ENCODE measurements around the gene UBE2N. TPM values are rescaled to one million over a fixed set of nuclear protein-coding genes. Genes with fewer than 3 reads are reported as not detected.

The UBE2N gene
- total and polyA plus RNA-seq, 2 of the 8 experiments (the other 6 are each of a cell fraction or from before 2014, with no cell fraction given), result 108 to 225 TPM

DNA sequence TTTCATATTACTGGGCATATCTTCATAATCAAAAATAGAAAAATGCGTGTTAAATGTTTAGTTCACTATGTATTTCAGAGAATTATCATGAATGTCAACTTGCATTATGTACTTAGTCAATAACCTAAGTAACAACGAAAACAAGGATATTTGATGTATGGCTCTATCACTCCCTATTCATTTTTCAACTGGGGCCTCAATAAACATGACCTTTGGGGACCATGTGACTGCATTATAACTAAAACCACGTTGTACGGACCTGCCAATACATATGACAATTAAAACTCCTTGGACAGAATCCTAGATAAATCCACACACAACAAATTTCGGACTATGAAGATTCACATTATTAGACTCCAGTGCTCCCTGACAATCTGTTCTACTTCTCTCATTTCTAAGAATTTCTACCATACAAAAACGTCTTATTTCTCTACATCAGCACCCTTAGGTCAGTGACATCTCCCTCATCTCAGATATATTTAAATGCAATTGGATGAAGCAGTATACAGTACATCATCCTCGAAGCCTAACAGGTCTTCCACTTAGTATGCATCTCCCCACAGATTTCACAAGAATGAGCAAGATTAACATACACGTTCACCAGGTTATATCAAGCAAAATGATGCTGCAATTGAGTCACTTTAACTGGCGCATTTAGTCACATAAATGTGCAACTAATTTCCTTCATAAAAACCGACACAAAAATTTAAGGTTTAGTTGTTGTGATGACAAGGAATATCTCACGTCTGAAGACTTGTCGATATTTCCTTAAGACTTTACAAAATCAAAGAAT, 1.5 kb downstream of the UBE2N start:
- no peak overlapping the region for H3K18ac ChIP-seq (ENCODE audit: extremely low read depth, low read length)
- no peak overlapping the region for H3K23ac ChIP-seq (ENCODE audit: insufficient read length)
- H4K91ac ChIP-seq (replicated peaks; ENCODE audit: insufficient read length, low read length), result no peak overlapping the region
- H2BK15ac ChIP-seq (ENCODE audit: low read length), result no peak overlapping the region
- H3K23me2 ChIP-seq (ENCODE audit: low read depth, low read length), result peaks cover 11% of the 10 kb centered on the region; the same call in 1 of the 2 replicates
- H3K4me1 ChIP-seq (replicated peaks in 1 of 4; ENCODE audit: control insufficient read depth in 3 of 4, insufficient read depth in 4 of 4, low read length in 3 of 4), result peaks cover 0 to 15% (median 6%) of the 10 kb centered on the region in 4 experiments
- FAIRE-seq (no peak), DNase-seq (ENCODE audit: low read depth in 1 of 2, low spot score in 2 of 2) (no peak)
- H4K8ac ChIP-seq (ENCODE audit: extremely low read depth, insufficient read depth, low read length), result no peak overlapping the region
- no peaks in the 10 kb centered on the region for H3K9me3 ChIP-seq (ENCODE audit: insufficient read depth in 2 of 2, low read depth in 1 of 2, low read length in 1 of 2)
- H3K14ac ChIP-seq (ENCODE audit: insufficient read length), result no peak overlapping the region
- no peak overlapping the region for H4K5ac ChIP-seq (ENCODE audit: insufficient read length, low read depth, low read length)
- H3K79me2 ChIP-seq (ENCODE audit: control insufficient read depth in 1 of 2, insufficient read depth in 2 of 2, low read length in 2 of 2), result peaks cover 50 to 74% of the 10 kb centered on the region in 2 experiments
- no peaks in the 10 kb centered on the region for H3K79me1 ChIP-seq (ENCODE audit: low read depth, low read length)
- WGBS, 2 experiments (ENCODE audit: extremely low coverage in 1 of 2, insufficient coverage in 1 of 2, insufficient read length in 1 of 2, insufficient replicate concordance in 2 of 2, low coverage in 1 of 2, low lambda C conversion rate in 2 of 2, missing lambda C conversion rate in 1 of 2), result 46% methylated on average over 12 of the region's 12 CpGs; no CpG with 5 or more reads in 1 of the 2 experiments
- no peak overlapping the region for H2AK5ac ChIP-seq (ENCODE audit: low read depth, low read length)
- no peak overlapping the region for H3K27ac ChIP-seq (ENCODE audit: low read depth, low read length)
- no peak overlapping the region for H3K4ac ChIP-seq (replicated peaks; ENCODE audit: insufficient read length, low read depth, low read length)
- H2BK120ac ChIP-seq (replicated peaks; ENCODE audit: low read depth, low read length), result no peak overlapping the region
- H2BK12ac ChIP-seq (ENCODE audit: low read depth, low read length), result no peak overlapping the region
- peak overlapping the region; percentile 64 to 96 (median 86); a peak in 6 of 7 replicates for H3K9ac ChIP-seq (replicated peaks in 1 of 4; ENCODE audit: extremely low read depth in 1 of 4, low read depth in 3 of 4, low read length in 3 of 4)
- peak overlapping the region; percentile 83 to 96 (median 89) for H3K4me3 ChIP-seq (ENCODE audit: extremely low read depth in 1 of 4, insufficient read depth in 2 of 4, low read depth in 3 of 4, low read length in 4 of 4)
- no peaks in the 10 kb centered on the region for H3K36me3 ChIP-seq (ENCODE audit: control insufficient read depth in 2 of 4, insufficient read depth in 4 of 4, low read length in 3 of 4)
- no peaks in the 10 kb centered on the region for H3K27me3 ChIP-seq (replicated peaks in 1 of 4; ENCODE audit: control insufficient read depth in 3 of 4, extremely low read depth in 1 of 4, insufficient read depth in 3 of 4, low read length in 3 of 4)
- POLR2A ChIA-PET (ENCODE audit: partially characterized antibody), result interaction anchor here (1.3 kb wide), 1 partner anchor 27 kb away, joined by 5 read pairs; the partner anchor contains the start of gene MRPL42
- no peak overlapping the region for H2AFZ ChIP-seq (ENCODE audit: low read length)
- no peak for TF ChIP-seq SIRT6 (IDR thresholded peaks at IDR 0.05; ENCODE audit: low read length)
- TF ChIP-seq SAP30 (IDR thresholded peaks at IDR 0.05; ENCODE audit: insufficient read depth, insufficient replicate concordance, low read length), result no peak
- no peak for TF ChIP-seq HDAC2 (IDR thresholded peaks at IDR 0.05; ENCODE audit: borderline replicate concordance in 1 of 2, low read depth in 2 of 2, low read length in 2 of 2)
- TF ChIP-seq SP1 (IDR thresholded peaks at IDR 0.05; ENCODE audit: low read depth, low read length), result no peak
- no peak for TF ChIP-seq TAF7 (optimal IDR thresholded peaks at IDR 0.05; ENCODE audit: borderline replicate concordance, low read depth, low read length)
- TF ChIP-seq POU5F1 (IDR thresholded peaks at IDR 0.05; ENCODE audit: low read depth, low read length), result no peak
- no peak for TF ChIP-seq TBP (IDR thresholded peaks at IDR 0.05; ENCODE audit: low read depth, low read length)
- H3K4me2 ChIP-seq (ENCODE audit: insufficient read depth in 1 of 2, low read depth in 2 of 2, low read length in 2 of 2), result peak overlapping the region; percentile 64 to 73
- CTCF ChIA-PET (ENCODE audit: partially characterized antibody), result no interaction called here
- no peak overlapping the region for H3K56ac ChIP-seq (replicated peaks; ENCODE audit: insufficient read length, low read depth, low read length)
- peaks cover 18 to 27% of the 10 kb centered on the region in 2 experiments for H4K20me1 ChIP-seq (replicated peaks in 1 of 2; ENCODE audit: control insufficient read depth in 1 of 2, insufficient read depth in 2 of 2, low read length in 2 of 2)
- H2BK20ac ChIP-seq (ENCODE audit: low read length), result no peak overlapping the region
- no peak overlapping the region for H2BK5ac ChIP-seq (ENCODE audit: low read depth, low read length)
